Progenitor cell of endocrine pancreas (in vitro differentiated cells): Measurements from ENCODE around the gene PCF11. TPM values are rescaled to one million over a fixed set of nuclear protein-coding genes. Genes with fewer than 3 reads are reported as not detected.

Experiments
- DNase-seq: peaks from one replicate; pipeline ENCODE4 v3.0.0; 2021; ENCODE audit warnings: low spot score; ENCODE audit not compliant: unreplicated experiment
- H3K27ac Mint-ChIP-seq: 2 replicates; pipeline ENCODE4 v1.8.0; 2021; ENCODE audit warnings: mild to moderate bottlenecking, moderate library complexity, mixed read lengths
- H3K27me3 Mint-ChIP-seq: 2 replicates; pipeline ENCODE4 v1.8.0; 2021; ENCODE audit warnings: mixed read lengths
- H3K36me3 Mint-ChIP-seq: 2 replicates; pipeline ENCODE4 v1.8.0; 2022; ENCODE audit warnings: mixed read lengths; ENCODE audit not compliant: insufficient read depth
- H3K4me1 Mint-ChIP-seq: 2 replicates; pipeline ENCODE4 v1.8.0; 2021; ENCODE audit warnings: low read depth, mixed read lengths
- H3K4me3 Mint-ChIP-seq: 2 replicates; pipeline ENCODE4 v1.8.0; 2021; ENCODE audit warnings: low read depth, mild to moderate bottlenecking, moderate library complexity, mixed read lengths
- H3K9me3 Mint-ChIP-seq: 2 replicates; pipeline ENCODE4 v1.8.0; 2021; ENCODE audit warnings: low read depth, mixed read lengths
- CTCF ChIP-seq: fragments of 200-600 bp; sonication (generic); IDR thresholded peaks from one replicate; pipeline ENCODE4 v1.5.0; 2021; ENCODE audit warnings: antibody characterized with exemption, mild to moderate bottlenecking; ENCODE audit not compliant: unreplicated experiment
- total RNA-seq: library from RNA; stranded (reverse); gene quantifications from 2 replicates; pipeline ENCODE4 v1.2.1, GENCODE V29; 2021

PCF11 gene
- total RNA-seq, 1 donor from 2014 or later = 69.1 TPM

GRCh38 chr11:83118814-83119213 is 38.1 kb upstream of the PCF11 start:
- H3K27ac Mint-ChIP-seq = no peak overlapping the region
- H3K4me1 Mint-ChIP-seq = peaks cover 8% of the 10 kb centered on the region
- H3K27me3 Mint-ChIP-seq = no peaks in the 10 kb centered on the region
- H3K9me3 Mint-ChIP-seq = no peaks in the 10 kb centered on the region
- no peak overlapping the region for H3K4me3 Mint-ChIP-seq
- no peak for TF ChIP-seq CTCF
- H3K36me3 Mint-ChIP-seq = no peaks in the 10 kb centered on the region
- no peak for DNase-seq

GRCh38 chr11:83119216-83119615 is 37.7 kb upstream of the PCF11 start:
- Mint-ChIP-seq H3K27me3 (no peaks in the 10 kb centered on the region), H3K36me3 (no peaks in the 10 kb centered on the region), H3K9me3 (no peaks in the 10 kb centered on the region), H3K27ac (no peak overlapping the region), H3K4me3 (no peak overlapping the region), H3K4me1 (peaks cover 8% of the 10 kb centered on the region)
- DNase-seq = no peak
- no peak for TF ChIP-seq CTCF

- Mint-ChIP-seq H3K36me3 (no peaks in the 10 kb centered on the region), H3K4me3 (no peak overlapping the region), H3K4me1 (peaks cover 8% of the 10 kb centered on the region), H3K27me3 (no peaks in the 10 kb centered on the region), H3K9me3 (no peaks in the 10 kb centered on the region), H3K27ac (no peak overlapping the region)
- DNase-seq = no peak
- no peak for TF ChIP-seq CTCF
These were observed 36.6 kb upstream of the PCF11 start for GRCh38 chr11:83120327-83120726.

- no peak overlapping the region for H3K4me3 Mint-ChIP-seq
- H3K9me3 Mint-ChIP-seq = no peaks in the 10 kb centered on the region
- H3K27ac Mint-ChIP-seq = no peak overlapping the region
- H3K36me3 Mint-ChIP-seq = no peaks in the 10 kb centered on the region
- H3K27me3 Mint-ChIP-seq = no peaks in the 10 kb centered on the region
- TF ChIP-seq CTCF = no peak
- DNase-seq = no peak
- peaks cover 8% of the 10 kb centered on the region for H3K4me1 Mint-ChIP-seq
These were observed 34.9 kb upstream of the PCF11 start for GRCh38 chr11:83122050-83122449.

GRCh38 chr11:83122766-83123165 is 34.2 kb upstream of the PCF11 start:
- Mint-ChIP-seq H3K4me1 (peaks cover 8% of the 10 kb centered on the region), H3K9me3 (no peaks in the 10 kb centered on the region), H3K4me3 (no peak overlapping the region), H3K27ac (no peak overlapping the region), H3K27me3 (no peaks in the 10 kb centered on the region), H3K36me3 (no peaks in the 10 kb centered on the region)
- TF ChIP-seq CTCF = no peak
- DNase-seq = no peak
